GM23338 (cell line): ENCODE data around the gene STK39. TPM values are rescaled to one million over a fixed set of nuclear protein-coding genes. Genes with fewer than 3 reads are reported as not detected.

Experiments used
- ATAC-seq: fragments of 200-7000 bp; cut with Tn5 transposase; 3 replicates; pipeline ENCODE4 v1.9.1; 2020
- DNase-seq: peaks from one replicate; pipeline ENCODE4 v3.0.0-alpha.2; 2015; ENCODE audit warnings: low spot score
- H2AFZ ChIP-seq: fragments of 200-600 bp; sonication (generic); 2 replicates; pipeline ENCODE4 v1.8.0; 2016; ENCODE audit warnings: antibody characterized with exemption, mild to moderate bottlenecking, moderate library complexity
- H3F3A ChIP-seq: fragments of 200-600 bp; sonication (generic); replicated peaks from 2 replicates; pipeline ENCODE4 v1.8.0; 2017; ENCODE audit warnings: antibody characterized with exemption, mixed run types, low read depth
- H3K27ac ChIP-seq: fragments of 200-600 bp; sonication (generic); 2 replicates; pipeline ENCODE4 v1.6.1; 2016; ENCODE audit warnings: low read depth
- H3K27me3 ChIP-seq: fragments of 200-600 bp; sonication (generic); 2 replicates; pipeline ENCODE4 v1.8.0; 2016; ENCODE audit warnings: mild to moderate bottlenecking, mixed run types, moderate library complexity; ENCODE audit not compliant: insufficient read depth
- H3K36me3 ChIP-seq: fragments of 200-600 bp; sonication (generic); 2 replicates; pipeline ENCODE4 v1.8.0; 2016; ENCODE audit warnings: mild to moderate bottlenecking; ENCODE audit not compliant: insufficient read depth
- H3K4me1 ChIP-seq: fragments of 200-600 bp; sonication (generic); 2 replicates; pipeline ENCODE4 v1.8.0; 2016; ENCODE audit warnings: mild to moderate bottlenecking, moderate library complexity; ENCODE audit not compliant: insufficient read depth
- H3K4me2 ChIP-seq: fragments of 200-600 bp; sonication (generic); 2 replicates; pipeline ENCODE4 v1.7.1; 2017; ENCODE audit warnings: mixed run types
- H3K4me3 ChIP-seq: fragments of 200-600 bp; sonication (generic); 2 replicates; pipeline ENCODE4 v1.6.1; 2016; ENCODE audit warnings: mixed run types
- H3K79me2 ChIP-seq: fragments of 200-600 bp; sonication (generic); replicated peaks from 2 replicates; pipeline ENCODE4 v1.8.0; 2017; ENCODE audit warnings: mild to moderate bottlenecking; ENCODE audit not compliant: insufficient read depth
- H3K9me2 ChIP-seq: fragments of 200-600 bp; sonication (generic); 2 replicates; pipeline ENCODE4 v1.8.0; 2017; ENCODE audit not compliant: insufficient read depth
- H4K20me1 ChIP-seq: fragments of 200-600 bp; sonication (generic); replicated peaks from 2 replicates; pipeline ENCODE4 v1.8.0; 2017; ENCODE audit warnings: mild to moderate bottlenecking; ENCODE audit not compliant: insufficient read depth
- H3K27ac Mint-ChIP-seq: 2 replicates; pipeline ENCODE4 v1.8.0; 2020; ENCODE audit warnings: inconsistent platforms, mild to moderate bottlenecking, moderate library complexity, mixed read lengths
- H3K27me3 Mint-ChIP-seq: 3 replicates; pipeline ENCODE4 v1.8.0; 2022; ENCODE audit warnings: low read depth, mild to moderate bottlenecking, moderate library complexity, mixed read lengths, inconsistent platforms; ENCODE audit not compliant: insufficient read depth, poor library complexity
- H3K36me3 Mint-ChIP-seq: 3 replicates; pipeline ENCODE4 v1.8.0; 2021; ENCODE audit warnings: low read depth, mild to moderate bottlenecking, inconsistent platforms, moderate library complexity, mixed read lengths
- H3K4me1 Mint-ChIP-seq: 3 replicates; pipeline ENCODE4 v1.8.0; 2020; ENCODE audit warnings: mild to moderate bottlenecking, inconsistent platforms, mixed read lengths
- H3K4me3 Mint-ChIP-seq: 3 replicates; pipeline ENCODE4 v1.8.0; 2021; ENCODE audit warnings: moderate library complexity, mild to moderate bottlenecking, inconsistent platforms, mixed read lengths
- H3K9me3 Mint-ChIP-seq: 3 replicates; pipeline ENCODE4 v1.8.0; 2020; ENCODE audit warnings: moderate library complexity, mild to moderate bottlenecking, inconsistent platforms, mixed read lengths
- CREB1 ChIP-seq: fragments of 250-450 bp; sonication (Bioruptor Pico); IDR thresholded peaks from 2 replicates; pipeline ENCODE4 v1.5.0; 2020; ENCODE audit warnings: low read depth, mild to moderate bottlenecking, moderate library complexity
- ETS1 ChIP-seq: IDR thresholded peaks from 2 replicates; pipeline ENCODE4 v1.6.1; 2016; ENCODE audit warnings: antibody characterized with exemption
- EZH2 ChIP-seq: fragments of 200-600 bp; sonication (generic); IDR thresholded peaks from one replicate; pipeline ENCODE4 v1.8.0; 2017; ENCODE audit warnings: antibody characterized with exemption, mild to moderate bottlenecking, low read depth; ENCODE audit not compliant: unreplicated experiment
- NANOG ChIP-seq: IDR thresholded peaks from 2 replicates; pipeline ENCODE4 v1.6.1; 2016; ENCODE audit warnings: antibody characterized with exemption, borderline replicate concordance
- ZNF331 ChIP-seq: fragments of 250-450 bp; sonication (Bioruptor Pico); IDR thresholded peaks from 2 replicates; pipeline ENCODE4 v1.5.0; 2020; ENCODE audit warnings: low read depth, mild to moderate bottlenecking, moderate library complexity
- ZNF462 ChIP-seq: fragments of 250-450 bp; sonication (Bioruptor Pico); IDR thresholded peaks from 2 replicates; pipeline ENCODE4 v1.5.0; 2020; ENCODE audit warnings: mild to moderate bottlenecking, moderate library complexity
- polyA plus RNA-seq: library from polyadenylated mRNA; unstranded; fragments of >200 nt; fragmentation: Nextera tagmentation; extraction: Ambion mirVana; gene quantifications from 2 replicates; pipeline ENCODE4 v1.2.1, GENCODE V29; 2016
- total RNA-seq: library from RNA; depleted of rRNA; stranded (reverse); fragments of >200 nt; shearing (Covaris generic); gene quantifications from 2 replicates; pipeline ENCODE4 v1.2.3, GENCODE V29; 2014

The STK39 gene
- total and polyA plus RNA-seq, 2 experiments from 2014 or later: 9.5 to 16.9 TPM

DNA sequence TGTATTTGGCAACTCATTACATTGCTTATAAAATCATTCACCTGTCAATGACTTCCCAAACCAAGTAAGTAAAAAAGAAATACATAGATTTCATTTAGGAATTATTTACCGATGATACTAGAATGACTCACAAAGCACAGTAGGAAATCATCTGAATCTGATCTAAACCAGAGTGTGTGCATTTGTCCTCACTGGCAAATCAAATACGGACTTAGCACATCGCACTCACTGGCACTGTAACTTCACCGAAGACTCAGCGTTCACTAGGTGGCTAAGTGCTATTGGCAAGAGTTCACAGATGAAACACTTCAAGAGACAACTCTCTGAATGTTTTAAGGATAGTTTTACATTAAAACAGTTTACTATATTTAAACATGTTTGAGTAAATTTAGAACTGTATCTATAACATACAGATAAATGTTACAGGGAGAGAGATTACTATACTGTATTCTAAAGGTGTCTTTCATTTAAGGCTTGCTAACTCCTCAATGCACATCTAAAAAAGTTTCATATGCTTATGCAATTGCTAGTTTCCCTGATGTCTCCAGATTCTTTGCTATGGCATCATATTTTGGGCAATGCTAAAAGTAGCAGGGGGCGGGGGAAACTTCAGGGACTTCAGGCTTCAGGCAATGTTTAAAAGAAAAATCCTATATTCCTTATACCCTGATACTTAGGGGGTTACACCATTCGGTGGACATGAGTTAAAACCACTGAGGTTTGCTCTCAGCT is 48.8 kb downstream of the STK39 start:
- Histone ChIP-seq H3F3A (no peaks in the 10 kb centered on the region), H3K4me2 (no peak overlapping the region), H3K4me1 (peaks cover 5% of the 10 kb centered on the region; the same call in 1 of the 2 replicates), H3K36me3 (no peaks in the 10 kb centered on the region; the same call in 1 of the 2 replicates), H4K20me1 (no peaks in the 10 kb centered on the region; the same call in 1 of the 2 replicates), H3K27me3 (no peaks in the 10 kb centered on the region), H3K4me3 (no peak overlapping the region), H3K27ac (no peak overlapping the region), H3K9me2 (no peaks in the 10 kb centered on the region), H2AFZ (no peak overlapping the region), H3K79me2 (no peaks in the 10 kb centered on the region; the same call in 1 of the 2 replicates)
- no peak overlapping the region for H3K4me3 Mint-ChIP-seq
- peaks cover 16% of the 10 kb centered on the region for H3K4me1 Mint-ChIP-seq
- no peaks in the 10 kb centered on the region for H3K36me3 Mint-ChIP-seq
- DNase-seq (no peak), ATAC-seq (no peak)
- no peaks in the 10 kb centered on the region for H3K9me3 Mint-ChIP-seq
- no peak for TF ChIP-seq ZNF462 (CRISPR knock-in tag)
- no peak for TF ChIP-seq EZH2
- TF ChIP-seq ZNF331: no peak
- TF ChIP-seq NANOG: no peak
- no peak for TF ChIP-seq CREB1 (CRISPR knock-in tag)
- no peak overlapping the region for H3K27ac Mint-ChIP-seq
- no peaks in the 10 kb centered on the region for H3K27me3 Mint-ChIP-seq

DNA sequence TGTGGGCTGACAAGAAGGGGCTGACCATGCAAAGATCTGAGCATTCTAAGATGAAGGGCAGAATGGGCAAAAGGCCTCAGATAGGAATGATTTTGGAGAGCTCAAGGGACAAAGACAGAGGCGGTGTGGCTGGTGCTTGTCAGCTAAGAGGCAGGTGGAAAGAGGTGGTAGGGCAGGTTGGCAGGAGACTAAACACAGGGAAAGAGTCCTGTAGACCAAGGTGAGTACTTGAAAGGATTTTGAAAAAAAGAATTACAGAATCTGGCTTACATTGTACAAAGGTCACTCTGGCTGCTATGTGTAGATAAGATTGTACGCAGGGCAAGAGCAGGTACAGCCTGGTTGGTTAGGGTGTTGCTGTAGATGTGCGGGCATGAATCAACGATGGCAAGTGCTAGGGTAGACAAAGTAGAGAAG is 50.6 kb downstream of the STK39 start:
- no peak overlapping the region for H3K4me3 ChIP-seq
- no peak overlapping the region for H2AFZ ChIP-seq
- no peaks in the 10 kb centered on the region for H3K9me2 ChIP-seq
- DNase-seq (no peak), ATAC-seq (no peak)
- no peak overlapping the region for H3K4me2 ChIP-seq
- no peaks in the 10 kb centered on the region; the same call in 1 of the 2 replicates for H3K79me2 ChIP-seq
- H3K27ac ChIP-seq: no peak overlapping the region
- H3K27ac Mint-ChIP-seq: no peak overlapping the region
- H3F3A ChIP-seq: no peaks in the 10 kb centered on the region
- peaks cover 20% of the 10 kb centered on the region for H3K4me1 Mint-ChIP-seq
- H3K9me3 Mint-ChIP-seq: no peaks in the 10 kb centered on the region; the same call in 2 of the 3 replicates
- TF ChIP-seq ETS1: no peak
- no peaks in the 10 kb centered on the region for H3K27me3 Mint-ChIP-seq
- no peak overlapping the region for H3K4me3 Mint-ChIP-seq
- H3K27me3 ChIP-seq: no peaks in the 10 kb centered on the region
- H3K36me3 Mint-ChIP-seq: no peaks in the 10 kb centered on the region
- peaks cover 3% of the 10 kb centered on the region; the same call in 1 of the 2 replicates for H3K4me1 ChIP-seq
- H3K36me3 ChIP-seq: no peaks in the 10 kb centered on the region; the same call in 1 of the 2 replicates
- H4K20me1 ChIP-seq: no peaks in the 10 kb centered on the region; the same call in 1 of the 2 replicates
